Astrocyte of the spinal cord (primary cell): ENCODE data around the gene PSD2.

Source experiments
- DNase-seq: peaks from one replicate; pipeline ENCODE4 v3.0.0; 2011; ENCODE audit warnings: low read depth, low spot score
- H3K4me3 ChIP-seq: 2 replicates; pipeline ENCODE4 v1.5.1; 2011; ENCODE audit warnings: low read depth, mild to moderate bottlenecking, low read length, moderate library complexity
- CTCF ChIP-seq: IDR thresholded peaks from 2 replicates; pipeline ENCODE4 v1.5.1; 2012; ENCODE audit warnings: low read depth, mild to moderate bottlenecking, low read length, inconsistent platforms
- in situ Hi-C: cut with HindIII; loops from 2 replicates; pipeline ENCODE4 v1.10.0; 2017; ENCODE audit warnings: low sequenced_read_pairs

Gene PSD2

GRCh38 chr5:139751236-139751635 is 44.4 kb upstream of the PSD2 start:
- H3K4me3 ChIP-seq: no peak overlapping the region
- TF ChIP-seq CTCF: no peak
- DNase-seq: no peak
- in situ Hi-C loops: loop anchor here (25.0 kb wide), 1 partner anchor 114 kb away; the partner anchor contains the start of gene CXXC5

GRCh38 chr5:139752506-139753473 is 42.8 kb upstream of the PSD2 start:
- DNase-seq: peak; percentile 65
- in situ Hi-C loops: loop anchor here (25.0 kb wide), 1 partner anchor 115 kb away; the partner anchor contains the start of gene CXXC5
- no peak for TF ChIP-seq CTCF

GRCh38 chr5:139755892-139756671 is 39.5 kb upstream of the PSD2 start:
- peak overlapping the region; percentile 20 for H3K4me3 ChIP-seq
- no peak for DNase-seq
- TF ChIP-seq CTCF: no peak
- in situ Hi-C loops: loop anchor here (25.0 kb wide), 1 partner anchor 119 kb away; the partner anchor contains the start of gene CXXC5

More at GRCh38 chr5:139752506-139753473, 42.8 kb upstream of the PSD2 start:
- H3K4me3 ChIP-seq: no peak overlapping the region

- no peak for TF ChIP-seq CTCF
- DNase-seq: no peak
- no peak overlapping the region for H3K4me3 ChIP-seq
- in situ Hi-C loops: loop anchor here (25.0 kb wide), 1 partner anchor 120 kb away; the partner anchor contains the start of gene CXXC5
These were observed 38.6 kb upstream of the PSD2 start for GRCh38 chr5:139756971-139757370.

GRCh38 chr5:139757727-139758509 is 37.7 kb upstream of the PSD2 start:
- in situ Hi-C loops: loop anchor here (25.0 kb wide), 1 partner anchor 121 kb away; the partner anchor contains the start of gene CXXC5
- DNase-seq: no peak
- H3K4me3 ChIP-seq: no peak overlapping the region

More at GRCh38 chr5:139757727-139758509, 37.7 kb upstream of the PSD2 start:
- TF ChIP-seq CTCF: no peak
